SK-N-SH (cell line): Measurements from ENCODE around the gene RAD51B.

Experiments
- CHD2 ChIP-seq: fragments of 150-350 bp; IDR thresholded peaks from 2 replicates; pipeline ENCODE4 v1.6.1; 2018; ENCODE audit warnings: low read length; ENCODE audit not compliant: partially characterized antibody
- EP300 ChIP-seq, 2 experiments: IDR thresholded peaks; 2 replicates each; pipeline versions ENCODE4 v1.4.0 to v1.6.1; 2012; ENCODE audit warnings: borderline replicate concordance in 1 of 2, low read depth in 1 of 2, low read length in 1 of 2
- EZH2phosphoT487 ChIP-seq: fragments of 200-600 bp; sonication (generic); IDR thresholded peaks from 2 replicates; pipeline ENCODE4 v1.6.1; 2017; ENCODE audit warnings: low read depth, mixed run types, mild to moderate bottlenecking, antibody characterized with exemption, moderate library complexity, borderline replicate concordance
- FOXJ3 ChIP-seq: sonication (generic); formaldehyde crosslinking; IDR thresholded peaks from 2 replicates; pipeline ENCODE4 v1.5.1; 2020; ENCODE audit warnings: mild to moderate bottlenecking, missing genetic modification reagents
- RCOR1 ChIP-seq: fragments of 150-350 bp; IDR thresholded peaks from 2 replicates; pipeline ENCODE4 v1.6.1; 2017; ENCODE audit warnings: antibody characterized with exemption, low read length
- YY1 ChIP-seq: IDR thresholded peaks from 2 replicates; pipeline ENCODE4 v1.4.0; 2012; ENCODE audit warnings: low read depth, mild to moderate bottlenecking
- TF ChIP-seq, protein P1 (sequence below): fragments of 200-600 bp; sonication (generic); IDR thresholded peaks from 2 replicates; pipeline ENCODE4 v1.6.1; 2017; ENCODE audit warnings: antibody characterized with exemption, mild to moderate bottlenecking, moderate library complexity
- TF ChIP-seq, protein P2 (sequence below): IDR thresholded peaks from 2 replicates; pipeline ENCODE4 v1.4.0; 2012; ENCODE audit warnings: low read depth
- TF ChIP-seq, protein P3 (sequence below): IDR thresholded peaks from 2 replicates; pipeline ENCODE4 v1.6.1; 2012; ENCODE audit warnings: mild to moderate bottlenecking, low read depth, low read length, moderate library complexity
- TF ChIP-seq, protein P4 (sequence below): IDR thresholded peaks from 2 replicates; pipeline ENCODE4 v1.4.0; 2012; ENCODE audit warnings: low read depth, borderline replicate concordance

DNA sequence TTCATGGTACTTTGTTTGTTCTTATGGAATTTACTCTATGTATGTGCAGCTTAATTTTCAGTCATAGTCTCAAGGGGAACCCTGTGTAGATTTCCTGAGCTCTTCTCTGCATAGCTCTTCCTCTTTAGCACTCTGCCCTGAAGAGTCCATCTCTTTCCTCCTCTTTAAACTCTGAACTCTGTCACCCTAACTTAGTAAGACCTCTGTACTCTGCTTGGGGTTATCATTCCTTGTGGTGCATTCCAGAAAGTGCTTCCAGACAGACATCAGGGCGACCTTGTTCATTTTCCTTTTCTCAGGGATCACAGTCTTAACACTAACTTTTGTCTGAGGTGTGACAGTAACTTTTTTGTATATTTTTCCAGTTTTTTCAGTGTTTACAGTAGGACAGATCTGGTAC is 179.3 kb downstream of the RAD51B start:
- TF ChIP-seq EZH2phosphoT487 (no peak), YY1 (no peak), EP300 (IDR thresholded peaks at IDR 0.05; ENCODE audit: borderline replicate concordance in 1 of 2, low read depth in 1 of 2, low read length in 1 of 2) (no peak), RCOR1 (no peak), FOXJ3 (CRISPR knock-in tag) (no peak), CHD2 (no peak)
- TF ChIP-seq, protein P1, sequence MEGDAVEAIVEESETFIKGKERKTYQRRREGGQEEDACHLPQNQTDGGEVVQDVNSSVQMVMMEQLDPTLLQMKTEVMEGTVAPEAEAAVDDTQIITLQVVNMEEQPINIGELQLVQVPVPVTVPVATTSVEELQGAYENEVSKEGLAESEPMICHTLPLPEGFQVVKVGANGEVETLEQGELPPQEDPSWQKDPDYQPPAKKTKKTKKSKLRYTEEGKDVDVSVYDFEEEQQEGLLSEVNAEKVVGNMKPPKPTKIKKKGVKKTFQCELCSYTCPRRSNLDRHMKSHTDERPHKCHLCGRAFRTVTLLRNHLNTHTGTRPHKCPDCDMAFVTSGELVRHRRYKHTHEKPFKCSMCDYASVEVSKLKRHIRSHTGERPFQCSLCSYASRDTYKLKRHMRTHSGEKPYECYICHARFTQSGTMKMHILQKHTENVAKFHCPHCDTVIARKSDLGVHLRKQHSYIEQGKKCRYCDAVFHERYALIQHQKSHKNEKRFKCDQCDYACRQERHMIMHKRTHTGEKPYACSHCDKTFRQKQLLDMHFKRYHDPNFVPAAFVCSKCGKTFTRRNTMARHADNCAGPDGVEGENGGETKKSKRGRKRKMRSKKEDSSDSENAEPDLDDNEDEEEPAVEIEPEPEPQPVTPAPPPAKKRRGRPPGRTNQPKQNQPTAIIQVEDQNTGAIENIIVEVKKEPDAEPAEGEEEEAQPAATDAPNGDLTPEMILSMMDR = no peak
- TF ChIP-seq, protein P2, sequence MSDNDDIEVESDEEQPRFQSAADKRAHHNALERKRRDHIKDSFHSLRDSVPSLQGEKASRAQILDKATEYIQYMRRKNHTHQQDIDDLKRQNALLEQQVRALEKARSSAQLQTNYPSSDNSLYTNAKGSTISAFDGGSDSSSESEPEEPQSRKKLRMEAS = no peak
- TF ChIP-seq, protein P3, sequence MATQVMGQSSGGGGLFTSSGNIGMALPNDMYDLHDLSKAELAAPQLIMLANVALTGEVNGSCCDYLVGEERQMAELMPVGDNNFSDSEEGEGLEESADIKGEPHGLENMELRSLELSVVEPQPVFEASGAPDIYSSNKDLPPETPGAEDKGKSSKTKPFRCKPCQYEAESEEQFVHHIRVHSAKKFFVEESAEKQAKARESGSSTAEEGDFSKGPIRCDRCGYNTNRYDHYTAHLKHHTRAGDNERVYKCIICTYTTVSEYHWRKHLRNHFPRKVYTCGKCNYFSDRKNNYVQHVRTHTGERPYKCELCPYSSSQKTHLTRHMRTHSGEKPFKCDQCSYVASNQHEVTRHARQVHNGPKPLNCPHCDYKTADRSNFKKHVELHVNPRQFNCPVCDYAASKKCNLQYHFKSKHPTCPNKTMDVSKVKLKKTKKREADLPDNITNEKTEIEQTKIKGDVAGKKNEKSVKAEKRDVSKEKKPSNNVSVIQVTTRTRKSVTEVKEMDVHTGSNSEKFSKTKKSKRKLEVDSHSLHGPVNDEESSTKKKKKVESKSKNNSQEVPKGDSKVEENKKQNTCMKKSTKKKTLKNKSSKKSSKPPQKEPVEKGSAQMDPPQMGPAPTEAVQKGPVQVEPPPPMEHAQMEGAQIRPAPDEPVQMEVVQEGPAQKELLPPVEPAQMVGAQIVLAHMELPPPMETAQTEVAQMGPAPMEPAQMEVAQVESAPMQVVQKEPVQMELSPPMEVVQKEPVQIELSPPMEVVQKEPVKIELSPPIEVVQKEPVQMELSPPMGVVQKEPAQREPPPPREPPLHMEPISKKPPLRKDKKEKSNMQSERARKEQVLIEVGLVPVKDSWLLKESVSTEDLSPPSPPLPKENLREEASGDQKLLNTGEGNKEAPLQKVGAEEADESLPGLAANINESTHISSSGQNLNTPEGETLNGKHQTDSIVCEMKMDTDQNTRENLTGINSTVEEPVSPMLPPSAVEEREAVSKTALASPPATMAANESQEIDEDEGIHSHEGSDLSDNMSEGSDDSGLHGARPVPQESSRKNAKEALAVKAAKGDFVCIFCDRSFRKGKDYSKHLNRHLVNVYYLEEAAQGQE = no peak
- TF ChIP-seq, protein P4, sequence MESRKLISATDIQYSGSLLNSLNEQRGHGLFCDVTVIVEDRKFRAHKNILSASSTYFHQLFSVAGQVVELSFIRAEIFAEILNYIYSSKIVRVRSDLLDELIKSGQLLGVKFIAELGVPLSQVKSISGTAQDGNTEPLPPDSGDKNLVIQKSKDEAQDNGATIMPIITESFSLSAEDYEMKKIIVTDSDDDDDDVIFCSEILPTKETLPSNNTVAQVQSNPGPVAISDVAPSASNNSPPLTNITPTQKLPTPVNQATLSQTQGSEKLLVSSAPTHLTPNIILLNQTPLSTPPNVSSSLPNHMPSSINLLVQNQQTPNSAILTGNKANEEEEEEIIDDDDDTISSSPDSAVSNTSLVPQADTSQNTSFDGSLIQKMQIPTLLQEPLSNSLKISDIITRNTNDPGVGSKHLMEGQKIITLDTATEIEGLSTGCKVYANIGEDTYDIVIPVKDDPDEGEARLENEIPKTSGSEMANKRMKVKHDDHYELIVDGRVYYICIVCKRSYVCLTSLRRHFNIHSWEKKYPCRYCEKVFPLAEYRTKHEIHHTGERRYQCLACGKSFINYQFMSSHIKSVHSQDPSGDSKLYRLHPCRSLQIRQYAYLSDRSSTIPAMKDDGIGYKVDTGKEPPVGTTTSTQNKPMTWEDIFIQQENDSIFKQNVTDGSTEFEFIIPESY = no peak
